ENCODE measurements around the gene CNOT6. TPM values are rescaled to one million over a fixed set of nuclear protein-coding genes. Genes with fewer than 3 reads are reported as not detected.
"Not testable (repeated sequence)": the region's sequence is repeated elsewhere in the genome, so short reads cannot be mapped to it uniquely, and the experiment has no call there.

The CNOT6 gene
- total RNA-seq, 1 experiment from 2014 or later: 60.9 TPM

DNA sequence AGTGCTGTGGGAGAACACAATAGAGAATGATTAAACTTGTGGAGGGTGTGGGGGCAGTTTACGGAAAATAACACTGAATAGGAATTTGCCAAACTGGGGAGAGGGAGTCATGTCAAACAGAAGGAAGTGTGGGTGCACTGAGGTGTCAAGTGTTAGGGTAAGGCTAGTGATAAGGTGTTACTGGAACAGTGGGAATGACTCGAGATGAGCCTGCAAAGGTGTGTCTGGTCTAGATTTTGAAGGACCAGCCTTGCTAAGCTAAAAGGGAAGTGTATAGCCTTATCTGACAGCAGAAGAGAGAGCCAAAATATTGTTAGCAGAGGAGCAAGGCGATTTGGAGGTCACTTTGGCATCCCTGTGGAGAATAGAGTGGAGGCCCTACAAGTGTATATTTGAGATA, 4.2 kb downstream of the CNOT6 start:
- Histone ChIP-seq H3K27ac (ENCODE audit: low read depth, low read length, poor library complexity, severe bottlenecking) (no peak overlapping the region), H3K4me3 (ENCODE audit: low read depth, low read length, poor library complexity, severe bottlenecking) (no peak overlapping the region), H3K9me3 (ENCODE audit: low read depth, low read length, poor library complexity, severe bottlenecking) (no peaks in the 10 kb centered on the region), H3K27me3 (replicated peaks; ENCODE audit: insufficient read depth, low read depth, low read length, poor library complexity) (no peaks in the 10 kb centered on the region), H3K36me3 (ENCODE audit: insufficient read depth, low read length, poor library complexity, severe bottlenecking) (peaks cover 20% of the 10 kb centered on the region), H3K4me1 (ENCODE audit: insufficient read depth, low read length, poor library complexity, severe bottlenecking) (peaks cover 6% of the 10 kb centered on the region)
- ChIA-PET POLR2A (ENCODE audit: low non-redundant PET) (no interaction called here), CTCF (no interaction called here)
- DNase-seq (ENCODE audit: low spot score): no peak
- BruUV-seq (replicated peaks): no TSS peak
- TF ChIP-seq, protein P1, sequence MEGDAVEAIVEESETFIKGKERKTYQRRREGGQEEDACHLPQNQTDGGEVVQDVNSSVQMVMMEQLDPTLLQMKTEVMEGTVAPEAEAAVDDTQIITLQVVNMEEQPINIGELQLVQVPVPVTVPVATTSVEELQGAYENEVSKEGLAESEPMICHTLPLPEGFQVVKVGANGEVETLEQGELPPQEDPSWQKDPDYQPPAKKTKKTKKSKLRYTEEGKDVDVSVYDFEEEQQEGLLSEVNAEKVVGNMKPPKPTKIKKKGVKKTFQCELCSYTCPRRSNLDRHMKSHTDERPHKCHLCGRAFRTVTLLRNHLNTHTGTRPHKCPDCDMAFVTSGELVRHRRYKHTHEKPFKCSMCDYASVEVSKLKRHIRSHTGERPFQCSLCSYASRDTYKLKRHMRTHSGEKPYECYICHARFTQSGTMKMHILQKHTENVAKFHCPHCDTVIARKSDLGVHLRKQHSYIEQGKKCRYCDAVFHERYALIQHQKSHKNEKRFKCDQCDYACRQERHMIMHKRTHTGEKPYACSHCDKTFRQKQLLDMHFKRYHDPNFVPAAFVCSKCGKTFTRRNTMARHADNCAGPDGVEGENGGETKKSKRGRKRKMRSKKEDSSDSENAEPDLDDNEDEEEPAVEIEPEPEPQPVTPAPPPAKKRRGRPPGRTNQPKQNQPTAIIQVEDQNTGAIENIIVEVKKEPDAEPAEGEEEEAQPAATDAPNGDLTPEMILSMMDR (conservative IDR thresholded peaks at IDR 0.05; ENCODE audit: low read depth, low read length): no peak
- TF ChIP-seq EZH2 (IDR thresholded peaks at IDR 0.05; ENCODE audit: borderline replicate concordance, low read depth, low read length, poor library complexity, severe bottlenecking): no peak
- intact Hi-C loops (cut with micrococcal nuclease; ENCODE audit: unreplicated experiment): no loop called here

DNA sequence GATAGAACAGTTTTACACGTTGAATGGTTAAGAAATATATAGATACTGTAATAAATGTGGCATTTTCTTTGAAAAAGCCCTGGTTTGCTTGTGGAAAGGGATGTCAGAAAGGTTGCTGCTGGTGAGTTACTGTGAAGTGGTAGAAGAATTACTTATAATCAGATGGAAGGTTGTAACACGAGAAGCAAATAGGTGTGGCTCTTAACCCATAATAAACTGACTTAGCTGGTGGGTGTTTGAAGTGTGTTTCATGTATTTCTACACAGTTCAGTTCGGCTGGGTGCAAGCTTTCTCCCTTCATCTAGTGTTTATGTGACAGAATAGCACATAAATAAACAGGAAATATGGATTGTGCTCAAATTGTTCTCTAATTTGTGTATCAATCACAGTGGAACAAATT, 5.5 kb downstream of the CNOT6 start:
- Histone ChIP-seq H3K4me3 (ENCODE audit: low read depth, low read length, poor library complexity, severe bottlenecking) (no peak overlapping the region), H3K9me3 (ENCODE audit: low read depth, low read length, poor library complexity, severe bottlenecking) (no peaks in the 10 kb centered on the region), H3K27me3 (replicated peaks; ENCODE audit: insufficient read depth, low read depth, low read length, poor library complexity) (no peaks in the 10 kb centered on the region), H3K36me3 (ENCODE audit: insufficient read depth, low read length, poor library complexity, severe bottlenecking) (peaks cover 20% of the 10 kb centered on the region), H3K4me1 (ENCODE audit: insufficient read depth, low read length, poor library complexity, severe bottlenecking) (peaks cover 6% of the 10 kb centered on the region), H3K27ac (ENCODE audit: low read depth, low read length, poor library complexity, severe bottlenecking) (no peak overlapping the region)
- TF ChIP-seq, protein P1 (conservative IDR thresholded peaks at IDR 0.05; ENCODE audit: low read depth, low read length): no peak
- no peak for TF ChIP-seq EZH2 (IDR thresholded peaks at IDR 0.05; ENCODE audit: borderline replicate concordance, low read depth, low read length, poor library complexity, severe bottlenecking)
- ChIA-PET CTCF (no interaction called here), POLR2A (ENCODE audit: low non-redundant PET) (interaction anchor here (0.7 kb wide), 1 partner anchor 57 kb away, joined by 3 read pairs; no protein-coding TSS in a partner anchor)
- no peak for DNase-seq (ENCODE audit: low spot score)
- no TSS peak for BruUV-seq (replicated peaks)
- intact Hi-C loops (cut with micrococcal nuclease; ENCODE audit: unreplicated experiment): no loop called here

DNA sequence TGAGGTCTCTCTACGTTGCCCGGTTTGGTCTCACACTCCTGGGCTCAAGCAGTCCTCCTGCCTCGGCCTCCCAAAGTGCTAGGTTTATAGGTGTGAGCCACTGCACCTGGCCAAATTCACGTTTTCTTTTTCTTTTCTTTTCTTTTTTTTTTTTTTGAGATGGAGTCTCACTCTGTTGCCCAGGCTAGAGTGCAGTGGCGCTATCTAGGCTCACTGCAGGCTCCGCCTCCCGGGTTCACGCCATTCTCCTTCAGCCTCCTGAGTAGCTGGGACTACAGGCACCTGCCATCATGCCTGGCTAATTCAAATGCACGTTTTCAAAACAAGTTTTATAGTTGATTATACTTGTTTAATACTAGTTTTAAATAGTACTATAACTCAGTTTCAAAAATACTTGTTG, 6.1 kb downstream of the CNOT6 start:
- H3K27ac ChIP-seq (ENCODE audit: low read depth, low read length, poor library complexity, severe bottlenecking); CTCF ChIA-PET; H3K4me1 ChIP-seq (ENCODE audit: insufficient read depth, low read length, poor library complexity, severe bottlenecking); H3K9me3 ChIP-seq (ENCODE audit: low read depth, low read length, poor library complexity, severe bottlenecking); POLR2A ChIA-PET (ENCODE audit: low non-redundant PET); H3K4me3 ChIP-seq (ENCODE audit: low read depth, low read length, poor library complexity, severe bottlenecking); H3K27me3 ChIP-seq (replicated peaks; ENCODE audit: insufficient read depth, low read depth, low read length, poor library complexity); BruUV-seq (replicated peaks); intact Hi-C loops (cut with micrococcal nuclease; ENCODE audit: unreplicated experiment); DNase-seq (ENCODE audit: low spot score): not testable (repeated sequence)
- H3K36me3 ChIP-seq (ENCODE audit: insufficient read depth, low read length, poor library complexity, severe bottlenecking): peaks cover 20% of the 10 kb centered on the region

DNA sequence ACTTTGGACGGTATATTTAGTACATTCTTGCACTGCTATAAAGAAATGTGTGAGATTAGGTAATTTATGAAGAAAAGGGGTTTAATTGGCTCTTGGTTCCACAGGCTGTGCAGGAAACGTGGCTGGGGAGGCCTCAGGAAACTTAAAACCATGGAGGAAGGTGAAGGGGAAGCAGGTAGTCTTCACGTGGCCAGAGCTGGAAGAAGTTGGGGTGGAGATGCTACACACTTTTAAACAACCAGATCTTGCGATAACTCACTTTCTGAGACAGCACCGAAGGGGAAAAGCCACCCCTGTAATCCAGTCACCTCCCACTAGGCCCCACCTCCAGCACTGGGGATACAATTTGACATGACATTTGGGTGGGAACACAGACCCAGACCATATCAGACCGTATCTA, 13.5 kb downstream of the CNOT6 start:
- ChIA-PET POLR2A (ENCODE audit: low non-redundant PET) (no interaction called here), CTCF (no interaction called here)
- no TSS peak for BruUV-seq (replicated peaks)
- TF ChIP-seq EZH2 (IDR thresholded peaks at IDR 0.05; ENCODE audit: borderline replicate concordance, low read depth, low read length, poor library complexity, severe bottlenecking): no peak
- TF ChIP-seq, protein P1 (conservative IDR thresholded peaks at IDR 0.05; ENCODE audit: low read depth, low read length): no peak
- Histone ChIP-seq H3K27me3 (replicated peaks; ENCODE audit: insufficient read depth, low read depth, low read length, poor library complexity) (no peaks in the 10 kb centered on the region), H3K4me3 (ENCODE audit: low read depth, low read length, poor library complexity, severe bottlenecking) (no peak overlapping the region), H3K36me3 (ENCODE audit: insufficient read depth, low read length, poor library complexity, severe bottlenecking) (no peaks in the 10 kb centered on the region), H3K4me1 (ENCODE audit: insufficient read depth, low read length, poor library complexity, severe bottlenecking) (no peaks in the 10 kb centered on the region), H3K27ac (ENCODE audit: low read depth, low read length, poor library complexity, severe bottlenecking) (no peak overlapping the region), H3K9me3 (ENCODE audit: low read depth, low read length, poor library complexity, severe bottlenecking) (no peaks in the 10 kb centered on the region)
- intact Hi-C loops (cut with micrococcal nuclease; ENCODE audit: unreplicated experiment): no loop called here
- no peak for DNase-seq (ENCODE audit: low spot score)
